Effector memory CD8-positive, alpha-beta T cell (primary cell): Measurements from ENCODE around the gene TIMP3.

ENCODE experiments used
- ATAC-seq: fragments of 150-1000 bp; cut with Tn5 transposase; replicated peaks from 2 replicates; pipeline ENCODE4 v1.10.0; 2021; ENCODE audit warnings: mild to moderate bottlenecking, moderate library complexity
- DNase-seq, 3 experiments: peaks; one replicate each; pipeline ENCODE4 v3.0.0; 2021
- H3K27ac Mint-ChIP-seq, 2 donors: one replicate each; pipeline ENCODE4 v1.8.0; 2022; ENCODE audit warnings: mild to moderate bottlenecking in 2 of 2, mixed read lengths in 2 of 2, moderate library complexity in 2 of 2
- H3K27me3 Mint-ChIP-seq, 2 donors: one replicate each; pipeline ENCODE4 v1.8.0; 2022; ENCODE audit warnings: mixed read lengths in 2 of 2
- H3K36me3 Mint-ChIP-seq: one replicate; pipeline ENCODE4 v1.8.0; 2022; ENCODE audit warnings: mild to moderate bottlenecking, moderate library complexity, mixed read lengths; ENCODE audit not compliant: insufficient read depth
- H3K4me1 Mint-ChIP-seq, 2 donors: one replicate each; pipeline ENCODE4 v1.8.0; 2022; ENCODE audit warnings: low read depth in 2 of 2, mixed read lengths in 2 of 2
- H3K4me3 Mint-ChIP-seq, 2 donors: one replicate each; pipeline ENCODE4 v1.8.0; 2022; ENCODE audit warnings: mild to moderate bottlenecking in 2 of 2, mixed read lengths in 2 of 2, moderate library complexity in 2 of 2
- H3K9me3 Mint-ChIP-seq, 2 donors: one replicate each; pipeline ENCODE4 v1.8.0; 2022; ENCODE audit warnings: mixed read lengths in 2 of 2

Gene TIMP3

DNA sequence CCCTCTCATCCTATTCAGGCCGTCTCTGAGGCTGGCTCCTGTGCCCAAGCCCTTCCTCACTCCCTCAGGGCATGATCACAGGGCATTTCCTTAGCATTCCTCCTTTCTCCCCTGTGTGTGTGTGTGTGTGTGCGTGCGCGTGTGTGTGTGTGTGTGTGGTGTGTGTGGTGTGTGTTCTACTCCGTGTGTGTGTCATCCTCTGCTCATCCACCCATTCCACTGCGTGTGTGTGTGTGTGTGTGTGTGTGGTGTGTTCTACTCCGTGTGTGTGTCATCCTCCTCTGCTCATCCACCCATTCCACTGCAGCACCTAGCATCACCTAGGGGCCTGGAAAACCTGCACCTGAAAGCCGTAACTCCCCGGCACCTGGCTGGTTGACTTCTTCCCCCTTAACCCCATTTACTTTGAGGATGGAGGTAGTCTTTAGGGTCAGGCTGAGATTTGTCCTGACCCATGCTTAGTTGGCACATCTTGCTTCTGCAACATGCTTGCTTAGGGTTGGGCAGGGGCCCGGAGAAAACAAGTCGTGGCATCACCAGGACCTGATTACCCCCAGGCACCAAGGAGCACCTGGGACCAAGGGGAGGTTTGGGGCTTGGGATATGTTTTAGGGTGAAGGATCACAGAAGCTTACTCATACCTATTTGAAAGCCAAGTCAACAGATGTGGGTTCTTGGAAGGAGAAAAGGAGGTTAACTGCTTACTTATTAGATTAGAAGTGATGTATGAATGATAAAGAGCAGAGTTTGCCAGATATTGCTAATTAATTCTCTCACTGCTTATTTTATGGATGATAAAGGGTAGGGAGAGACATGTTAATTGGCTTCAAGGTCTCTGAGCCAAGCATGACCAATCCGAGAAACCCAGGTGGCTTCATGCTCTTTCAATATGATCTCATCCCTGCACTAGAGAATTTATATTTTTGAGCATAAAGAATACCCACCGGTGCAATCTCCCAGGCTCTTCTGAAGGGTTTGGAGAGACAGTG lies 18.9 kb downstream of the TIMP3 start:
- Mint-ChIP-seq H3K9me3 (no peaks in the 10 kb centered on the region), H3K27me3 (peaks cover 12 to 43% of the 10 kb centered on the region in 2 donors), H3K27ac (no peak overlapping the region), H3K4me1 (no peaks in the 10 kb centered on the region), H3K36me3 (no peaks in the 10 kb centered on the region), H3K4me3 (no peak overlapping the region)
- ATAC-seq, result no peak
- DNase-seq, result no peak

DNA sequence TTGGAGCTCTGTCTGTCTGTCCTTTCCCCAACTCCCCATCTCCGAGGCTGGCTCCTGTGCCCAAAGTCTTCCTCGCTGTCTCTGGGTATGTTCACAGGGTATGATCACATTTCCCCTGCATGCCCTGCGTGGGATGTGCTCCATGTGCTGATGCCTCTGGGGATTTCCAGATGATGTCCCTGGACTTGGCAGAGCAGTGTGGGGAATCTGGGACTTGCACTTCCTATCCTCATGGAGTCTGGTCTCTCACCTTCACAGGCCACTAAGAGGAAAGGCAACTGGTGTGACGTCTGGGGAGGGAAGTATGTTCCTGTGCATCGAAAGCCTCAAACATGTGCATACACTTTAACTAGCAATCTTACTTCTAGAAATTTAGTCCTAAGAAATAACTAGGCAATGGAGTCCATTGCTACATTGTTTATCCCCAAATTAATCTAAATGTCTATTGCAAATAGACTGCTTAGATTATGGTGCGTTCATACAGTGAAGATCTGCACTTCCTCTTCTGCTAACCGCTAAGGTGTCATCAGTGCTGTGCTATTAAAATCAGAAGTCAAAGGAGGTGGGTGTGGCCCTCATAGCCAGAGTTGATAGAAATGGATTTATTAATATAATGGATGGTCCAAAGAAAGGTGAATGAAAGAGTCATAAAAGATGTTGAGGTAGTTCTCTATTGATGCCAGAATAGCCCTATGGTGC lies 20.8 kb downstream of the TIMP3 start:
- no peaks in the 10 kb centered on the region for H3K4me1 Mint-ChIP-seq
- no peak overlapping the region for H3K4me3 Mint-ChIP-seq
- H3K36me3 Mint-ChIP-seq, result no peaks in the 10 kb centered on the region
- H3K27me3 Mint-ChIP-seq, result peaks cover 12 to 42% of the 10 kb centered on the region in 2 donors
- no peak for DNase-seq
- ATAC-seq, result no peak
- H3K27ac Mint-ChIP-seq, result no peak overlapping the region
- no peaks in the 10 kb centered on the region for H3K9me3 Mint-ChIP-seq

DNA sequence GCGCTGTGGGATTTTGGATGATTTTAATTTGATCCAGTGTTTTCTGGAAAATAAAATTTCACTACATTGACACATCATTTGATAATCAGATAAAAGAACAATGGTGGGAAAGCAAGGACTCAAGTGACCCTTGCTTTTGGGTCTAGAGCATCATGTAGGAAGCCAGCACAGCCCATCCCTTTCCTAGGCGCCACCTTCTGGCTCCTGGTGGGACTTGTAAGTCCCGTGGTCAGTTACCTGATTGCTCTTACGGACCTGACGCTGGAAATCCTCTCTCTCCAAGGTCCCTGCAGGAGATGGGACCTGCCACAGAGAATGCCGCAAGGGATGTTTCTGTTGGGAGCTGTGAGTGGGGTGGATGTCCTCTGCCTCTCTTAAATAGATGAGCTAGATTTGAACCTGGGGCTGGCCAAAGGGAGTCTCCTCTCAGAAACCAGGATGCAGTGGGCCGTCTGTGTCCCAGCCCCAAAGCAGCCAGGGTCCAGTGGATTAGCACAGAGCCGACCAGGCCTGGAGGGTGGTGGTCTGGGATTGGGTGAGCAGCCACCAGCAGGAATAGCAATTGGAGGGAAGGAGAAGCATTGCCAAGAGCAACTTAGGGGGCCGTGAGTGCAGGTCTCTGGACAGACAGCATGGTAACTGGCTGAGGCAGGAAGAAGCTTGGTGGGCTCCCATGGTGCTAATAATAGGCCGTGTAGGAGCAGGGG lies 21.7 kb downstream of the TIMP3 start:
- ATAC-seq, result no peak
- no peaks in the 10 kb centered on the region for H3K36me3 Mint-ChIP-seq
- DNase-seq, result no peak
- peaks cover 12 to 34% of the 10 kb centered on the region in 2 donors for H3K27me3 Mint-ChIP-seq
- H3K27ac Mint-ChIP-seq, result no peak overlapping the region
- no peak overlapping the region for H3K4me3 Mint-ChIP-seq
- no peaks in the 10 kb centered on the region for H3K4me1 Mint-ChIP-seq
- H3K9me3 Mint-ChIP-seq, result no peaks in the 10 kb centered on the region

DNA sequence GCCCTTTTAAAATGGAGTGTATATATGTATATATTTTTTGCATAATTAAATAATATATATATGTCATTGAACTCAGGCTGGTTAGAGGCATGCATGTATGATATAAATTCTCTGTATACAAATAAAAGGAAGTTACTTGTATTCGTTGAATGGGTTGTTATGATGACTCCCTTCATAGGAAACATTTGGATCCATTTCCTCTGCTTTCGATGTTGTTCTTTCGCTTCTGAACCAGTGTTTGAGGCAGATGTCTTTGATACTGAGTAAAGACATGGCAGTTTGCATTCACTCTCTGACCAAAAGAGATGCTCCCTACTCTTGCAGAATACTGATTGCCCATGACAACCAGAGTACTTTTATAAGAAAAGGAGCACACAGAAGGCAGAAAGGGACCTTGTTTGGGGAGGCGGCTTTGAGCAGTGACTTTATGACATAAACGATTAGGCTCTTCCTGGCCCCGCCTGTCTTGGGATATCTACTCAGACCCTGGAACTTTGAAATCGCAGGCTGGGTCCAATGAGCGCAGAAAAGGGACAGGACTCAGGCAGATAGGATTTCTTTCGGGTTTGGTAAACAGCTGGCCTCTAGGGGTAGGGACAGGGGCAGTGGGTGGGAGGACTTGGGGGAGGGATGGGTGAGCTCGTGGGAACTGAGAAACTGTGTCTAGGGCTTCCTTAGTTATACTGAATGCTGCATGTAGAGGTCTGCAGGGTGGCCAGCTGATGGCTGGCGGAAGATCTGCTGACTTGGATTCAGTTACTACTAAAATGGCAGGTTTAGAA lies 23.2 kb downstream of the TIMP3 start:
- Mint-ChIP-seq H3K4me3 (no peak overlapping the region), H3K9me3 (no peaks in the 10 kb centered on the region), H3K36me3 (no peaks in the 10 kb centered on the region), H3K27ac (no peak overlapping the region), H3K4me1 (no peaks in the 10 kb centered on the region), H3K27me3 (peaks cover 12 to 29% of the 10 kb centered on the region in 2 donors)
- ATAC-seq (no peak), DNase-seq (no peak)

DNA sequence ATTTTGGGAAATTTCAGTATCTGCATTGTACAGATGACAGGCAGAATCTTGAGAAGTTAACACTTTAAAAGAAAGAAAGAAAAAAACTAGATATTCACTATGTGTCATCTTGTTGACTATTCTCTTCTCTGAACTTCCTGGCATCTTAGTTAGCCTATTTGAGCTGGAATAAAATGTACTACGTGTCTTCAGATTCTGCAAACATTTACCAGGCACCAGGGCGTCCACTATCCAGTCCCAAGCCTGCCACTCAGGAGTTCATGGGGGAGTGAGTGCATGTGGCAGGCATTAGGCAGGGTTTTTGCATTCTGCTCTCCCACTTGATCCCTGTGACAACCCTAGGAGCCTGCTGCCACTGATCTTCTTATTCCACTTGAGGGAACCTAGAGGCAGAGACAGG lies 25.0 kb downstream of the TIMP3 start:
- H3K27ac Mint-ChIP-seq, result no peak overlapping the region
- peaks cover 12 to 35% of the 10 kb centered on the region in 2 donors for H3K27me3 Mint-ChIP-seq
- no peaks in the 10 kb centered on the region for H3K9me3 Mint-ChIP-seq
- DNase-seq, result no peak
- no peak overlapping the region for H3K4me3 Mint-ChIP-seq
- no peaks in the 10 kb centered on the region for H3K36me3 Mint-ChIP-seq
- no peak for ATAC-seq
- H3K4me1 Mint-ChIP-seq, result no peaks in the 10 kb centered on the region

DNA sequence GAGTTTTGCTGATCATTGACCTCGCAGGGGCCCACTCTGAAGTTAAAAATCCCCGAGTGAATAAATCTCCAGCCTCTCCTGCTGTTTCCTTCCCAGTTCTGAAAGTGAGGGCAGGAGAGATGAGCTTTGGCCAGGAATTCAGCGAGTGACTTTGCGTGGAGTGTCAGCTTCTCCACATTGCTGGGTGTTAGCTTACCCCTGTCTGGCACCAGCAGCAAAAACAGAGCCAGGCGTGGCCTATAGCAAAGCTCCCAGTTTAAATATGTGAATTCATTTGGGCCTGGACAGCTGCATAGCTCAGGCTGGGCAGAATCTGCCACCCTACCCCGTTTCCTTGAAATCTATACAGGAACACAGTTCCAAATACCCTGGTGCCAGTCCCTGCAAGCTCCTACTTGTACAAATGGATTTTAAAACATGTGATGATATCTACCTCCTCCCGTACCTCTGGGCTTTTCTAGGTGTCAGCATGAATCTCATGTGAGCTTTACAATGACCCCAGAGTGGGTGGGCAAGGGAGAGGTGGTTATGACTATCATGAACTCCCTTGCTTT lies 25.6 kb downstream of the TIMP3 start:
- Mint-ChIP-seq H3K9me3 (no peaks in the 10 kb centered on the region), H3K36me3 (no peaks in the 10 kb centered on the region), H3K4me3 (no peak overlapping the region), H3K27me3 (peaks cover 11 to 35% of the 10 kb centered on the region in 2 donors), H3K27ac (no peak overlapping the region), H3K4me1 (no peaks in the 10 kb centered on the region)
- DNase-seq (no peak), ATAC-seq (no peak)

DNA sequence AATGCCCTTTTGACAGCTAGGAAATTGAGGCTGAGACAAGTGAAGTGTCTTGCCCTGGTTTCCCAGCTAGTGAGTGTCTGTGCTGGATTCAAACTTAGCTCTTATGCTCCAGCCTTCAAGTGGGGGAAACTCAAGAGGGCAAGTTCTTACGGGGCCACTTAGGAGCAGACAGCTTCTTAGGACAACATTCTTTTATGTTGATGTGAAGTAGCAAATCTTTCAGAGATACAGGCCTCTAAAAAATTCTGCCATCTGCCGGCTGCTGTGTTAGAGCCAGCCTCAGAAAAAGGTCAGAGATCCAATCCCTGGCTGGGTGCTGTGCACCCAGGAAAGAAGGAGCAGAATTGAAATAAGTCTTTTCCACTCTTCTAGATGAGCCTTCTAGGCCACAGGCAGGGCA lies 26.6 kb downstream of the TIMP3 start:
- H3K36me3 Mint-ChIP-seq, result no peaks in the 10 kb centered on the region
- no peak for DNase-seq
- no peaks in the 10 kb centered on the region for H3K9me3 Mint-ChIP-seq
- H3K27me3 Mint-ChIP-seq, result peaks cover 13 to 38% of the 10 kb centered on the region in 2 donors
- peaks cover 0 to 1% of the 10 kb centered on the region in 2 donors for H3K4me1 Mint-ChIP-seq
- ATAC-seq, result no peak
- H3K27ac Mint-ChIP-seq, result no peak overlapping the region
- no peak overlapping the region for H3K4me3 Mint-ChIP-seq

DNA sequence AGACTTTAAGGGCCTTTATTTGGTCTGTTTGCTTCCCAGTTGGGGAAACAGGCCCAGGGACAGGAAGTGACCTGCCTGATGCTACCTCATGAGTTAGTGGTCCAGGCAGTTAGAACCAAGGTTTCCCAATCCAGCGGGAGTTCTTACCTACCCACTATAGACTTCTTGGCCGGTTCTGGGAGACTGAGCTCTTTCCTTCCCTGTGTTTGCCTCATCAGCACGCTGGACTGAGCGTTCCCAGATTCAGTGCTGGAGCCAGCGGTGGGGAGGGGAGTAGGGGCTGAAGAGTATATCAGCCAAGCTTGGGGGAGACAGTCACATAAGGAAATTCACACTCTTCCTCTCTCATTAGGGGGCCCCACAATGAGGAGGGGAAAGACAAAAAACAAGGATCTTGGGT lies 27.1 kb downstream of the TIMP3 start:
- Mint-ChIP-seq H3K36me3 (no peaks in the 10 kb centered on the region), H3K4me3 (no peak overlapping the region), H3K27ac (no peak overlapping the region), H3K4me1 (peaks cover 0 to 1% of the 10 kb centered on the region in 2 donors), H3K9me3 (no peaks in the 10 kb centered on the region), H3K27me3 (peaks cover 13 to 41% of the 10 kb centered on the region in 2 donors)
- ATAC-seq, result no peak
- DNase-seq, result no peak

DNA sequence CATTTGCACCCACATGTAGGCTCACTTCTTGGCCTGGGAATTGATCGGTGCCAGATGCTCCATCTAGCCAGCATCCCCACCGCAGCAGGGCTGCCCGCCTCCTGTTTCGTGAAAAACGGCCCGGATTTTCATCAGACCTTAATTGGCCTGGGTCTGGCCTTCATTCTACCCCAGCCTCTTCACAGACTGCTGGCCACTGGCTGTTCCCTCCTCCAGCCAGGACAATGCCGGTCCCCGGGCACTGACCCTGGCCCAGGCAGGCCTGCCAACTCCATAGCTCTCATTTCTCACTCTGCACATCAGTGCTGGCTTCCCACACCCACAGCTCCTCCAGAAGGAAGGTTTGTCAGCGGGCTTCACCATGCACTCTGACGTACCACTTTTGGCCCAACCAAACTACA lies 27.9 kb downstream of the TIMP3 start:
- Mint-ChIP-seq H3K27me3 (peaks cover 13 to 41% of the 10 kb centered on the region in 2 donors), H3K9me3 (no peaks in the 10 kb centered on the region), H3K4me3 (no peak overlapping the region), H3K27ac (no peak overlapping the region), H3K4me1 (peaks cover 0 to 1% of the 10 kb centered on the region in 2 donors), H3K36me3 (no peaks in the 10 kb centered on the region)
- ATAC-seq (no peak), DNase-seq (no peak)

DNA sequence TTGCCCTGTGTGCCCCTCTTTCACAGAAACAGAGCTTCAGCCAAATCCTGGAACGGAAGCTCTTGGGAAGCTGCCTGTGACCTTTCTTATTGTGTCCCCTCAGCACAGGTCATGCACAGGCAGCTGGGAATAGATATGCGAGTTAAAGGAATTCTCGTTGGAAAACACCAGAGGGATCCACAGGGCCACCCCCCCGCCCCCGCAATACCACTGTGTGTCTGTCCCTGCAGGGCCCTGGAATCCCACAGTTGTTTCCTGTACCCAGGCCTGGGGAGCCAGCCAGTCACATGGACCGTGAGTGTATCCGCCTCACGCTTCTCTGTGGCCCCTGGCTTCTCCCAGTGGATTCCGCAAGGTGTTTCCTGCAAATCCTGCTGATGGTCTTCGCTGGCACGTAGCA lies 29.0 kb downstream of the TIMP3 start:
- no peaks in the 10 kb centered on the region for H3K36me3 Mint-ChIP-seq
- no peak for ATAC-seq
- H3K4me3 Mint-ChIP-seq, result no peak overlapping the region
- H3K27me3 Mint-ChIP-seq, result peaks cover 5 to 31% of the 10 kb centered on the region in 2 donors
- peaks cover 0 to 1% of the 10 kb centered on the region in 2 donors for H3K4me1 Mint-ChIP-seq
- DNase-seq, result no peak
- H3K27ac Mint-ChIP-seq, result no peak overlapping the region
- H3K9me3 Mint-ChIP-seq, result no peaks in the 10 kb centered on the region

DNA sequence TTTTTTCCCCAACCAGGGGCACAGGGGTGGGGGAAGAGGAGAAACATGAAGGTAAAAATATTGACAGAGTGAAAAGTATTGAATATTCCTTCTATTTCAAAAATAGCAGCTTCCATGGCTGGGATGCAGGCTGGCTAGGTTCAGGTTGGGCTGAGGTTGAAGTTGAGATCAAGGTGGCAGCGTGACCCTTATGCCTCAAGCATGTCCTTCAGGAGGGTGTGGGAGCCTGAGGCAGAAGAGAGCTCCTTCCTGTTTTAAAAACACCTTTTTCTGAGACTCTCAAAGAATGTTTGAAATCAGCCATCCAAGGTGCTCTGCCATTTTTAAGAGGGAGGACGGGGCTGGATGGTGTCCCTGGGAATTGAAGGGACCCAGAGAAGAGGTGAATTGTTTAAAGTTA lies 29.5 kb downstream of the TIMP3 start:
- ATAC-seq, result no peak
- Mint-ChIP-seq H3K27me3 (peaks cover 5 to 30% of the 10 kb centered on the region in 2 donors), H3K27ac (no peak overlapping the region), H3K4me1 (peaks cover 0 to 1% of the 10 kb centered on the region in 2 donors), H3K9me3 (no peaks in the 10 kb centered on the region), H3K36me3 (no peaks in the 10 kb centered on the region), H3K4me3 (no peak overlapping the region)
- no peak for DNase-seq

DNA sequence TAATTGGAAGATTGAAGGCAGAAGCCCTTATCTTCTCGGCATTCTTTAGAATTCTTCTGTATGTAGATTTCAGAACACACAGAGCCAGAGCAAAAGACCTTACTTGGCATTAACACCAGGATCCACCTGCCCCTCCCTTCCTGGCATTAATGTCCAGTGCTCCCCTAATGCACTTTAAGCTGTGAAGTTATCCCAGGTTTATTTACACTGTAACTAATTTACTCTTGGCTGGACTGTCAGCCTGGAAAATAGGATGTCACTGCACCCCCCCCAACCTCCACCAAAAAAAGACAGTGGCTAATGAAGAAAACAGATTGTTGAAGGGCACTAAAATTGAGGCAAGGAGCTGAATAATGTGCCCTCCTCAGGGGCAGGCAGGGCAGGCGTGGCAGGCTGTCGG lies 30.1 kb downstream of the TIMP3 start:
- H3K27ac Mint-ChIP-seq, result no peak overlapping the region
- ATAC-seq, result no peak

More for the DNA sequence above, 30.1 kb downstream of the TIMP3 start:
- Mint-ChIP-seq H3K4me3 (no peak overlapping the region), H3K4me1 (peaks cover 0 to 1% of the 10 kb centered on the region in 2 donors), H3K9me3 (no peaks in the 10 kb centered on the region), H3K27me3 (peaks cover 5 to 30% of the 10 kb centered on the region in 2 donors), H3K36me3 (no peaks in the 10 kb centered on the region)
- DNase-seq, result no peak
